HCT116 (cell line): ENCODE results near the gene GPC1.

Source experiments
- CEBPB ChIP-seq: IDR thresholded peaks from 2 replicates; pipeline ENCODE4 v1.6.1; 2012; ENCODE audit warnings: low read depth
- CTCF ChIP-seq, 3 experiments: fragments of 200-600 bp in 1 of 3; sonication (generic) in 1 of 3; IDR thresholded peaks in 2 of 3; conservative IDR thresholded peaks in 1 of 3; 2 replicates each; pipeline ENCODE4 v1.5.1; 2012 to 2017; ENCODE audit warnings: low read depth in 2 of 3, low read length in 2 of 3, antibody characterized with exemption in 1 of 3, borderline replicate concordance in 1 of 3, control low read depth in 1 of 3, mild to moderate bottlenecking in 1 of 3, mixed read lengths in 1 of 3, mixed run types in 1 of 3, moderate library complexity in 1 of 3; ENCODE audit not compliant: insufficient read depth in 1 of 3
- EGR1 ChIP-seq: IDR thresholded peaks from 2 replicates; pipeline ENCODE4 v1.6.1; 2012; ENCODE audit warnings: low read depth
- EZH2 ChIP-seq: fragments of 200-600 bp; sonication (generic); IDR thresholded peaks from 2 replicates; pipeline ENCODE4 v1.6.1; 2017; ENCODE audit warnings: antibody characterized with exemption, mixed run types
- EZH2phosphoT487 ChIP-seq: fragments of 200-600 bp; IDR thresholded peaks from 2 replicates; pipeline ENCODE4 v1.6.1; 2018; ENCODE audit warnings: antibody characterized with exemption, borderline replicate concordance
- JUND ChIP-seq: IDR thresholded peaks from 2 replicates; pipeline ENCODE4 v1.6.1; 2012
- POLR2A ChIP-seq: IDR thresholded peaks from 2 replicates; pipeline ENCODE4 v1.7.0; 2011; ENCODE audit warnings: borderline replicate concordance; ENCODE audit not compliant: insufficient read depth, insufficient read length; ENCODE audit errors: extremely low read depth
- POLR2AphosphoS5 ChIP-seq: IDR thresholded peaks from 2 replicates; pipeline ENCODE4 v1.6.1; 2011; ENCODE audit warnings: mild to moderate bottlenecking, low read depth, low read length, moderate library complexity
- TCF7L2 ChIP-seq: IDR thresholded peaks from 2 replicates; pipeline ENCODE4 v1.7.0; 2011; ENCODE audit warnings: borderline replicate concordance, inconsistent platforms; ENCODE audit not compliant: insufficient read depth, insufficient read length; ENCODE audit errors: extremely low read depth
- ZNF274 ChIP-seq: fragments of 200-500 bp; sonication (Bioruptor generic); IDR thresholded peaks from 2 replicates; pipeline ENCODE4 v1.6.1; 2014; ENCODE audit warnings: mild to moderate bottlenecking, low read depth, low read length, inconsistent platforms

GRCh38 chr2:240506406-240507059, 71.1 kb downstream of the GPC1 start:
- TF ChIP-seq POLR2A: no peak
- TF ChIP-seq EZH2: no peak
- TF ChIP-seq CTCF (IDR thresholded peaks at IDR 0.05 in 2 of 3, conservative IDR thresholded peaks at IDR 0.05 in 1 of 3; ENCODE audit: borderline replicate concordance in 1 of 3, insufficient read depth in 1 of 3, low read depth in 2 of 3, low read length in 2 of 3): no peak
- TF ChIP-seq EZH2phosphoT487: no peak
- no peak for TF ChIP-seq ZNF274
- no peak for TF ChIP-seq JUND
- no peak for TF ChIP-seq TCF7L2
- no peak for TF ChIP-seq CEBPB
- no peak for TF ChIP-seq POLR2AphosphoS5
- TF ChIP-seq EGR1: no peak
